Body of pancreas (tissue), 4 donors: ENCODE measurements around the gene INF2.

ENCODE experiments used
- POLR2A ChIP-seq, 3 donors: fragments of 450-650 bp; IDR thresholded peaks; one replicate each; pipeline ENCODE4 v1.6.1; 2016; ENCODE audit warnings: antibody characterized with exemption in 3 of 3, mild to moderate bottlenecking in 2 of 3
- TF ChIP-seq, protein P1 (sequence below), 7 experiments: fragments of 450-650 bp in 4 of 7; fragments of 200-600 bp in 3 of 7; sonication (generic) in 3 of 7; IDR thresholded peaks; one replicate each; pipeline ENCODE4 v1.5.1; 2016 to 2019; ENCODE audit warnings: antibody characterized with exemption in 7 of 7

DNA sequence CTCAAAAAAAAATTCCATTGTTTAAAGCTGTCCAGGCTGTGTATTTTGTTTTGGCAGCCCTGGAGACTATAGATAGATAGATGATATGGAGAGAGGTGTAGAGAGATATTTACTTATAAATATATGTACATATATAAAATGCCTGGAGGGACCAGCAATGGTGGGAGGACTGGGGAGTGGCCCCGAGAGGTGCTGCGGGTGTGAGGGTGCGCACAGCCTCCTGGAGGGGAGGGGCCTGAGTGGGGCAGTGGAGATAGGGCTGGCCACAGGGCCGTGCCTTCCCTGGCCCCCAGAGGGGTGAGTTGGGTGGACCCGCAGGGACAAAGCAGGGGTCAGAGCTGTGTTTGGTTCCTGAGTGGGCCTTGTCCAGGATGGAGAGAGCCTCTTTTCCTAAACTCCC, 41.1 kb downstream of the INF2 start:
- TF ChIP-seq, protein P1, sequence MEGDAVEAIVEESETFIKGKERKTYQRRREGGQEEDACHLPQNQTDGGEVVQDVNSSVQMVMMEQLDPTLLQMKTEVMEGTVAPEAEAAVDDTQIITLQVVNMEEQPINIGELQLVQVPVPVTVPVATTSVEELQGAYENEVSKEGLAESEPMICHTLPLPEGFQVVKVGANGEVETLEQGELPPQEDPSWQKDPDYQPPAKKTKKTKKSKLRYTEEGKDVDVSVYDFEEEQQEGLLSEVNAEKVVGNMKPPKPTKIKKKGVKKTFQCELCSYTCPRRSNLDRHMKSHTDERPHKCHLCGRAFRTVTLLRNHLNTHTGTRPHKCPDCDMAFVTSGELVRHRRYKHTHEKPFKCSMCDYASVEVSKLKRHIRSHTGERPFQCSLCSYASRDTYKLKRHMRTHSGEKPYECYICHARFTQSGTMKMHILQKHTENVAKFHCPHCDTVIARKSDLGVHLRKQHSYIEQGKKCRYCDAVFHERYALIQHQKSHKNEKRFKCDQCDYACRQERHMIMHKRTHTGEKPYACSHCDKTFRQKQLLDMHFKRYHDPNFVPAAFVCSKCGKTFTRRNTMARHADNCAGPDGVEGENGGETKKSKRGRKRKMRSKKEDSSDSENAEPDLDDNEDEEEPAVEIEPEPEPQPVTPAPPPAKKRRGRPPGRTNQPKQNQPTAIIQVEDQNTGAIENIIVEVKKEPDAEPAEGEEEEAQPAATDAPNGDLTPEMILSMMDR (IDR thresholded peaks at IDR 0.05), result no peak
- no peak for TF ChIP-seq POLR2A (IDR thresholded peaks at IDR 0.05)
